ENCODE data around the gene PTPRR.

The PTPRR gene

DNA sequence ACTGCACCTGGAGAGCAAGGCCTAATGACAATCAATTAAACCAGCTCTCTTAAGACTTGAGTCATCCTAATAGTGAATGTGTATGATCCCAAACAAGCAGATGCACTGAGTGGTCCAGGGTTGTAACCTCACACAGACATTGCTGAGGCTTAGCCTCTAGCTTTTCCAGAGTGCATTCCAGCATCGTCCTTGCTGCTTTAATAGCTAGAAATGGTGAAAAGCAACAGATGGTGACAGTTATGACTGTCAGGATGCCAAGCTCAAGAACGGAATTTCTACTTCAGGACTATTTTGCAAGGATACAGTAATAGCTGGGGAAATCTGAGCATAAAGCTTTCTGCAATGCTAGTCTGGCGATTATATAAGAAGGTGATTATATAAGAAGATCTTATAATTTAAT is 34.6 kb downstream of the PTPRR start:
- TF ChIP-seq SIN3A (IDR thresholded peaks at IDR 0.05; ENCODE audit: borderline replicate concordance, insufficient read depth, low read length), result no peak
- TF ChIP-seq, protein P1, sequence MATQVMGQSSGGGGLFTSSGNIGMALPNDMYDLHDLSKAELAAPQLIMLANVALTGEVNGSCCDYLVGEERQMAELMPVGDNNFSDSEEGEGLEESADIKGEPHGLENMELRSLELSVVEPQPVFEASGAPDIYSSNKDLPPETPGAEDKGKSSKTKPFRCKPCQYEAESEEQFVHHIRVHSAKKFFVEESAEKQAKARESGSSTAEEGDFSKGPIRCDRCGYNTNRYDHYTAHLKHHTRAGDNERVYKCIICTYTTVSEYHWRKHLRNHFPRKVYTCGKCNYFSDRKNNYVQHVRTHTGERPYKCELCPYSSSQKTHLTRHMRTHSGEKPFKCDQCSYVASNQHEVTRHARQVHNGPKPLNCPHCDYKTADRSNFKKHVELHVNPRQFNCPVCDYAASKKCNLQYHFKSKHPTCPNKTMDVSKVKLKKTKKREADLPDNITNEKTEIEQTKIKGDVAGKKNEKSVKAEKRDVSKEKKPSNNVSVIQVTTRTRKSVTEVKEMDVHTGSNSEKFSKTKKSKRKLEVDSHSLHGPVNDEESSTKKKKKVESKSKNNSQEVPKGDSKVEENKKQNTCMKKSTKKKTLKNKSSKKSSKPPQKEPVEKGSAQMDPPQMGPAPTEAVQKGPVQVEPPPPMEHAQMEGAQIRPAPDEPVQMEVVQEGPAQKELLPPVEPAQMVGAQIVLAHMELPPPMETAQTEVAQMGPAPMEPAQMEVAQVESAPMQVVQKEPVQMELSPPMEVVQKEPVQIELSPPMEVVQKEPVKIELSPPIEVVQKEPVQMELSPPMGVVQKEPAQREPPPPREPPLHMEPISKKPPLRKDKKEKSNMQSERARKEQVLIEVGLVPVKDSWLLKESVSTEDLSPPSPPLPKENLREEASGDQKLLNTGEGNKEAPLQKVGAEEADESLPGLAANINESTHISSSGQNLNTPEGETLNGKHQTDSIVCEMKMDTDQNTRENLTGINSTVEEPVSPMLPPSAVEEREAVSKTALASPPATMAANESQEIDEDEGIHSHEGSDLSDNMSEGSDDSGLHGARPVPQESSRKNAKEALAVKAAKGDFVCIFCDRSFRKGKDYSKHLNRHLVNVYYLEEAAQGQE (IDR thresholded peaks at IDR 0.05; ENCODE audit: insufficient read depth in 1 of 2, low read depth in 2 of 2, low read length in 2 of 2), result no peak
- TF ChIP-seq FOXP2 (optimal IDR thresholded peaks at IDR 0.05; ENCODE audit: borderline replicate concordance, extremely low read depth, extremely low read length, insufficient read depth), result no peak
- no peak for TF ChIP-seq TAF1 (IDR thresholded peaks at IDR 0.05; ENCODE audit: borderline replicate concordance, insufficient read depth, low read length)
- no peak for TF ChIP-seq POLR2AphosphoS5 (IDR thresholded peaks at IDR 0.05; ENCODE audit: low read depth, low read length)

DNA sequence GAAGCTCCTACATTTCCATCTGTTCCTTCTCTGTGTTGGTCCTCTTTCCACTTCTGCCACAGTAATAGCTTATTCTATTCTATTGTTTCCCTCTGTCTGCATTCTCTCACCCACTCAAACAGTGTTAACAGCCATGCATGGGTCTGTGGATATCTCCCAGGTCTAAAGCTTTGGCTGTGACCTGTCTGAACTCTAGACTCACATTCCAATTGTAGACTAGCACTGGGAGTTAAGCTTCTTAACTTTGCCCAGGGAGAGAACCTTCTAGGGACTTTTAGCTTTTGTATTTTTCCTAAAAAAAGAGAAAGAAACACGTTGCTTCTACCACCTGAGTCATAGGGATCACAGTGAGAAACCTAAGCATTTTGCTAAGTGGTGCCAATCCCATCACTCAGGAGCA is 36.7 kb downstream of the PTPRR start:
- TF ChIP-seq, protein P1 (IDR thresholded peaks at IDR 0.05; ENCODE audit: insufficient read depth in 1 of 2, low read depth in 2 of 2, low read length in 2 of 2), result no peak
- TF ChIP-seq SIN3A (IDR thresholded peaks at IDR 0.05; ENCODE audit: borderline replicate concordance, insufficient read depth, low read length), result no peak
- no peak for TF ChIP-seq TAF1 (IDR thresholded peaks at IDR 0.05; ENCODE audit: borderline replicate concordance, insufficient read depth, low read length)
- TF ChIP-seq FOXP2 (optimal IDR thresholded peaks at IDR 0.05; ENCODE audit: borderline replicate concordance, extremely low read depth, extremely low read length, insufficient read depth), result no peak
- no peak for TF ChIP-seq POLR2AphosphoS5 (IDR thresholded peaks at IDR 0.05; ENCODE audit: low read depth, low read length)

DNA sequence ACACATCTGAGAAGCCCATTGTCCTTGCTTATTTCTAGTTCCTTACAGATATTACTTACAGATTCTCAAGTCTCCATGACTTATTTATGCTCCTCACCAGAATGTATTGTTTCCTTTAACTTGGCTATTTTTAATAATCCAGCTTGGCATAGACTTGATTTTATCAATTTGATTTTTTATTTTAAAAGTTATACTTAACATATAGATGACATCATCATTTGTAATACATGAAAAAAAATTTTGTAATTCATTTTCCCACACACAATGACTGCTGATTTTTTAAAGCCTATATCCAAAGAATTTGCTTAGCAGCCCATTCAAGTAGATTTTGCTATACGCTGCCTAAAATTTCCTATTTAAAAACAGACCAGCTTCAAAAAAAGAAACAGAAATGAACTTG is 39.8 kb downstream of the PTPRR start:
- TF ChIP-seq FOXP2 (optimal IDR thresholded peaks at IDR 0.05; ENCODE audit: borderline replicate concordance, extremely low read depth, extremely low read length, insufficient read depth), result no peak
- TF ChIP-seq POLR2AphosphoS5 (IDR thresholded peaks at IDR 0.05; ENCODE audit: low read depth, low read length), result no peak
- no peak for TF ChIP-seq TAF1 (IDR thresholded peaks at IDR 0.05; ENCODE audit: borderline replicate concordance, insufficient read depth, low read length)
- TF ChIP-seq, protein P1 (IDR thresholded peaks at IDR 0.05; ENCODE audit: insufficient read depth in 1 of 2, low read depth in 2 of 2, low read length in 2 of 2), result no peak

DNA sequence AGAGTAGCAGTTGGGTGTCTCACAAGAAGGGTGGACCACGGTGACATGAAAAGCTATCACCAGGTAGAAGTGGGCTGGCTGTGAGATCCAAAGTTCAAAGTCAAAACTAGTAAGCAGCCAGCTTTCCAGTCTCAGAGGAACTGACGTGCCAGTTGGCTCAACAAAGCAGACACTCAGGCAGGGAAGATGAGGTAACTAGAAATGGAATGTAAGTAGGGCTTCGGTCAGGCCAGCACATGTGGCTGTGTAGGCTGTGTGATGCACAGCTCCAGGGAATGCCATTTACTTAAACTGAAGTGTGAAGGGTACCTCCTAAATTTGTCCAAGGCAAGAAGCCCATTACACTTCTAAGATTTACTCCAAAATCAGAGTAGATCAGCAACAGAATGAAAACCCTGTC is 43.6 kb downstream of the PTPRR start:
- TF ChIP-seq SIN3A (IDR thresholded peaks at IDR 0.05; ENCODE audit: borderline replicate concordance, insufficient read depth, low read length) (no peak), TAF1 (IDR thresholded peaks at IDR 0.05; ENCODE audit: borderline replicate concordance, insufficient read depth, low read length) (no peak), FOXP2 (optimal IDR thresholded peaks at IDR 0.05; ENCODE audit: borderline replicate concordance, extremely low read depth, extremely low read length, insufficient read depth) (no peak), POLR2AphosphoS5 (IDR thresholded peaks at IDR 0.05; ENCODE audit: low read depth, low read length) (no peak)
- TF ChIP-seq, protein P1 (IDR thresholded peaks at IDR 0.05; ENCODE audit: insufficient read depth in 1 of 2, low read depth in 2 of 2, low read length in 2 of 2), result no peak

DNA sequence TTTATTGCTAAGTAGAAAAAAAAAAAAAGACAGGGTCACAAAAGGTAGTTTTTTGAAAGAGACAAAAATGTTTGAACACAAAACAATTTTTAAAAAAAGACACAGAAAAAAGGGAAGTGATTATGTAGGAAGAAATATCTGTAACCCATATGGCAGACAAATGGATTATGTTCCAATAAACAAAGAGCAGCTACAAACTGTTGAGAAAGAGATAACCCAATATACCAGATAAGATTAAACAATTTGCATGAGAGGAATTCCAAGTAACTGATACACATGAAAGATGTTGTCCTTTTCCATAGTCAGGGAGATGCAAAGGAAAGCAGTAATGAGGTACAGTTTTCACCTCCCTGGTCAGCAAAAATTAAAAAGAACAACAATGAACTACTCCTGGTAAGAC is 44.9 kb downstream of the PTPRR start:
- TF ChIP-seq, protein P1 (IDR thresholded peaks at IDR 0.05; ENCODE audit: insufficient read depth in 1 of 2, low read depth in 2 of 2, low read length in 2 of 2), result no peak
- TF ChIP-seq TAF1 (IDR thresholded peaks at IDR 0.05; ENCODE audit: borderline replicate concordance, insufficient read depth, low read length) (no peak), SIN3A (IDR thresholded peaks at IDR 0.05; ENCODE audit: borderline replicate concordance, insufficient read depth, low read length) (no peak), POLR2AphosphoS5 (IDR thresholded peaks at IDR 0.05; ENCODE audit: low read depth, low read length) (no peak), FOXP2 (optimal IDR thresholded peaks at IDR 0.05; ENCODE audit: borderline replicate concordance, extremely low read depth, extremely low read length, insufficient read depth) (no peak)
